ENCODE data around the gene PDLIM7. TPM values are rescaled to one million over a fixed set of nuclear protein-coding genes. Genes with fewer than 3 reads are reported as not detected.
A peak's percentile ranks its signal among the peaks of the same experiment; 100 is the strongest.

PDLIM7 gene
- total and polyA plus RNA-seq, 10 of the 15 experiments (the other 5 are each of a cell fraction or from before 2014, with no cell fraction given) = 0.82 to 36.6 (median 19.3) TPM

- peak; percentile 18 to 44 (median 40); a peak in 5 of 6 replicates for TF ChIP-seq CTCF (IDR thresholded peaks at IDR 0.05 in 2 of 3, conservative IDR thresholded peaks at IDR 0.05 in 1 of 3; ENCODE audit: control insufficient read depth in 2 of 3, extremely low read depth in 1 of 3, insufficient read depth in 1 of 3, low read depth in 3 of 3, low read length in 3 of 3)
Observed at GRCh38 chr5:177491429-177491945, 5.9 kb downstream of the PDLIM7 start (continued).

- H3K4me2 ChIP-seq (ENCODE audit: control insufficient read depth, insufficient read depth) = no peak overlapping the region
- FAIRE-seq (no peak), DNase-seq (ENCODE audit: low read depth, low spot score) (no peak), ATAC-seq (no peak)
- H3K4me1 ChIP-seq (ENCODE audit: control insufficient read depth, insufficient read depth, low read length) = peaks cover 21% of the 10 kb centered on the region
- TF ChIP-seq POLR2A (IDR thresholded peaks at IDR 0.05; ENCODE audit: low read depth, low read length) = no peak
- no peaks in the 10 kb centered on the region for H3K27me3 ChIP-seq (replicated peaks in 1 of 2; ENCODE audit: control insufficient read depth in 2 of 2, insufficient read depth in 2 of 2, low read length in 1 of 2)
- no TSS peak for BruUV-seq (replicated peaks)
- H3K4me3 ChIP-seq = no peak overlapping the region
- H3K27ac ChIP-seq (ENCODE audit: control insufficient read depth, insufficient read depth) = no peak overlapping the region
- no peaks in the 10 kb centered on the region for H3K9me3 ChIP-seq (replicated peaks; ENCODE audit: control insufficient read depth, insufficient read depth, low read length)
- ChIA-PET SMC1A (ENCODE audit: uncharacterized antibody, unreplicated experiment) (no interaction called here), POLR2A (no interaction called here), RAD21 (ENCODE audit: unreplicated experiment) (no interaction called here), CTCF (no interaction called here)
- no peaks in the 10 kb centered on the region for H4K20me1 ChIP-seq (ENCODE audit: control insufficient read depth, insufficient read depth)
- intact Hi-C loops (cut with micrococcal nuclease; ENCODE audit: unreplicated experiment) (no loop called here), in situ Hi-C loops (cut with MboI) (no loop called here)
- H3K36me3 ChIP-seq (ENCODE audit: control insufficient read depth in 2 of 2, insufficient read depth in 2 of 2, low read length in 1 of 2) = peaks cover 0 to 6% of the 10 kb centered on the region in 2 experiments; a peak in 2 of 4 replicates
- H3K79me2 ChIP-seq (ENCODE audit: control insufficient read depth, insufficient read depth, low read length) = peaks cover 2% of the 10 kb centered on the region; the same call in 1 of the 2 replicates
- H2AFZ ChIP-seq (ENCODE audit: control insufficient read depth, low read depth, low read length) = no peak overlapping the region
- no peak overlapping the region for H3K9ac ChIP-seq (ENCODE audit: control insufficient read depth, insufficient read depth, low read length)
- 86% methylated on average over 7 of the region's 16 CpGs for WGBS (ENCODE audit: insufficient coverage, insufficient replicate concordance, low lambda C conversion rate, missing lambda C conversion rate)
Observed at GRCh38 chr5:177490992-177491391, 6.4 kb downstream of the PDLIM7 start.

GRCh38 chr5:177490311-177490991 is 7.0 kb downstream of the PDLIM7 start:
- 63% methylated on average over 15 of the region's 15 CpGs for WGBS (ENCODE audit: insufficient coverage, insufficient replicate concordance, low lambda C conversion rate, missing lambda C conversion rate)
- ChIA-PET CTCF (no interaction called here), SMC1A (ENCODE audit: uncharacterized antibody, unreplicated experiment) (no interaction called here), RAD21 (ENCODE audit: unreplicated experiment) (no interaction called here), POLR2A (no interaction called here)
- Histone ChIP-seq H3K36me3 (ENCODE audit: control insufficient read depth in 2 of 2, insufficient read depth in 2 of 2, low read length in 1 of 2) (peaks cover 0 to 6% of the 10 kb centered on the region in 2 experiments; a peak in 2 of 4 replicates), H3K79me2 (ENCODE audit: control insufficient read depth, insufficient read depth, low read length) (no peaks in the 10 kb centered on the region), H3K27me3 (replicated peaks in 1 of 2; ENCODE audit: control insufficient read depth in 2 of 2, insufficient read depth in 2 of 2, low read length in 1 of 2) (no peaks in the 10 kb centered on the region), H3K4me2 (ENCODE audit: control insufficient read depth, insufficient read depth) (no peak overlapping the region), H3K4me1 (ENCODE audit: control insufficient read depth, insufficient read depth, low read length) (peaks cover 16% of the 10 kb centered on the region), H3K9me3 (replicated peaks; ENCODE audit: control insufficient read depth, insufficient read depth, low read length) (no peaks in the 10 kb centered on the region), H3K27ac (ENCODE audit: control insufficient read depth, insufficient read depth) (no peak overlapping the region), H4K20me1 (ENCODE audit: control insufficient read depth, insufficient read depth) (no peaks in the 10 kb centered on the region), H2AFZ (ENCODE audit: control insufficient read depth, low read depth, low read length) (no peak overlapping the region), H3K4me3 (no peak overlapping the region), H3K9ac (ENCODE audit: control insufficient read depth, insufficient read depth, low read length) (no peak overlapping the region)
- no peak for FAIRE-seq
- TF ChIP-seq SMAD1 (IDR thresholded peaks at IDR 0.05; ENCODE audit: low read depth, partially characterized antibody) (no peak), ETV6 (conservative IDR thresholded peaks at IDR 0.05 in 1 of 2, IDR thresholded peaks at IDR 0.05 in 1 of 2; ENCODE audit: borderline replicate concordance in 1 of 2, low read depth in 1 of 2) (peak in 1 of 2 experiments; percentile 54; a peak in 2 of 4 replicates), ESRRA (IDR thresholded peaks at IDR 0.05; ENCODE audit: low read length) (no peak)
- DNase-seq (ENCODE audit: low read depth, low spot score) = no peak
- intact Hi-C loops (cut with micrococcal nuclease; ENCODE audit: unreplicated experiment) = no loop called here
- in situ Hi-C loops (cut with MboI) = no loop called here
- no peak for ATAC-seq
- no TSS peak for BruUV-seq (replicated peaks)

All from GM12878 (cell line).